ENCODE measurements around the gene HOXB4.

Gene HOXB4

DNA sequence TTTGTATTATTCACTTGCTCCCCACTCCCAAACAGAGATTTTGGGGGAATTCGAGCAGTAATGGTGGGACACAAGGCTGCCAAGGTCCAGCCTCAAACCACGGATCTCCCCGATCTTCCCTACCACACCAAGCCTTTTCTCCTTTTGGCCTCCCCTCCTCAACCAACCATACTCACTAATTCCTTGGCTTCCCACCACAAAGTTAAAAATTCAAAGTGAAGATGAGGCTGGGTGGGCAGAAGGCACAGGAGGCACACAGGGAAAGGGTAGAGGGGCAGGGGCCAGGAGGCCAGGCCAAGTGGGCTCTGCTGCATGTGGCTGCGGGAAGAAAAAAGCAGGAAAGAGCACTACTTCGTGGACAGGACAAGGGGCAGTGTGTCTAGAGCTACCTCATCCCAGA, 15.2 kb downstream of the HOXB4 start:
- H3K4me3 Mint-ChIP-seq = no peak overlapping the region
- H3K9me3 Mint-ChIP-seq = no peaks in the 10 kb centered on the region
- DNase-seq (ENCODE audit: low spot score) = no peak

DNA sequence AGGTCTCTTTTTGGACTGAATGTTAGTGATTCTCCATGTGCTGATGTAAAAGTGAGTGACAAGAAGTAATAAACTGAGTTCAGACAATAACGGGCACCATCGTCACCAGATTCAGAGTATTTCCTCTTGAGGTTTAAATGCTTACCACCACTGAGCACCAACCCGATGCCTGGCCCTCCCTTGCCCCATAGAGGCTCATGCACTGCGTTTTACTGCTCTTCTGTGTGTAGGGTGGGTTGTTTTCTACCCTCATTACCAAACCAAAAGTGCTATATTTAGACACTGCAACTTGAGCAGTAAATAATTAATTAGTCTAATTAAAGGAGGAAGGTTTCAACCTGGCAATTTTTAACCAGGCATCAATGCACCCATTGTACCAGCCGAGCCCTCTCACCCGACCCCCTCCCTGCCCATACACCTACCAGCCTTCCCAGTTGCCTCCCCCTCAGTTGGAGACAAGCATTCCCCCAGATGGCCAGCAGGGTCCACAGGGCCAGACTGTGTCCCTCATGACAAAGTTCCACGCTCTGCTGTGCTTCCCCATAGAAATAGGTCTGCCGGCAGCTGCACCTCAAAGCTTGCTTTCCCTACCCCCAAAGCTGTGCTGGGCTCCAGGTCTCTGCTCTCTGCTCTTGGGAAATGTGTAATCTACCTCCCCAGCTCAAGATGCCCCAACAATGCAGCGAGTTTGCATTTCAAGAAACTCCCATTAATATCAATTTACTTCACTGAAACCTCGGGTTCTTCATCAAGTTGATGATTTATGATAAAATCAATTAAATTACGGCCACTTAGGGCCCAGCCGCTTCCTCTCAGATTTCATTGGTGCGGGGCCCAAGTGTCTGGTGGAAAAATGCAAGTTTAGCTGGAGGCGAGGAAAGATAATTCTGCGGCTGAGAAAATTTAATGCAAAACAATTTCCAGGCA, 16.0 kb downstream of the HOXB4 start:
- no peaks in the 10 kb centered on the region for H3K9me3 Mint-ChIP-seq
- peaks cover 5% of the 10 kb centered on the region for H3K36me3 Mint-ChIP-seq (ENCODE audit: low read depth)
- no peak for DNase-seq (ENCODE audit: low spot score)
- H3K27ac Mint-ChIP-seq = no peak overlapping the region
- peaks cover 11% of the 10 kb centered on the region for H3K4me1 Mint-ChIP-seq (ENCODE audit: low read depth)
- H3K27me3 Mint-ChIP-seq (ENCODE audit: low read depth) = peaks cover 25% of the 10 kb centered on the region
- H3K4me3 Mint-ChIP-seq = no peak overlapping the region

More for the DNA sequence above, 15.2 kb downstream of the HOXB4 start:
- Mint-ChIP-seq H3K36me3 (ENCODE audit: low read depth) (peaks cover 5% of the 10 kb centered on the region), H3K27ac (no peak overlapping the region), H3K27me3 (ENCODE audit: low read depth) (peaks cover 23% of the 10 kb centered on the region), H3K4me1 (ENCODE audit: low read depth) (peaks cover 11% of the 10 kb centered on the region)

DNA sequence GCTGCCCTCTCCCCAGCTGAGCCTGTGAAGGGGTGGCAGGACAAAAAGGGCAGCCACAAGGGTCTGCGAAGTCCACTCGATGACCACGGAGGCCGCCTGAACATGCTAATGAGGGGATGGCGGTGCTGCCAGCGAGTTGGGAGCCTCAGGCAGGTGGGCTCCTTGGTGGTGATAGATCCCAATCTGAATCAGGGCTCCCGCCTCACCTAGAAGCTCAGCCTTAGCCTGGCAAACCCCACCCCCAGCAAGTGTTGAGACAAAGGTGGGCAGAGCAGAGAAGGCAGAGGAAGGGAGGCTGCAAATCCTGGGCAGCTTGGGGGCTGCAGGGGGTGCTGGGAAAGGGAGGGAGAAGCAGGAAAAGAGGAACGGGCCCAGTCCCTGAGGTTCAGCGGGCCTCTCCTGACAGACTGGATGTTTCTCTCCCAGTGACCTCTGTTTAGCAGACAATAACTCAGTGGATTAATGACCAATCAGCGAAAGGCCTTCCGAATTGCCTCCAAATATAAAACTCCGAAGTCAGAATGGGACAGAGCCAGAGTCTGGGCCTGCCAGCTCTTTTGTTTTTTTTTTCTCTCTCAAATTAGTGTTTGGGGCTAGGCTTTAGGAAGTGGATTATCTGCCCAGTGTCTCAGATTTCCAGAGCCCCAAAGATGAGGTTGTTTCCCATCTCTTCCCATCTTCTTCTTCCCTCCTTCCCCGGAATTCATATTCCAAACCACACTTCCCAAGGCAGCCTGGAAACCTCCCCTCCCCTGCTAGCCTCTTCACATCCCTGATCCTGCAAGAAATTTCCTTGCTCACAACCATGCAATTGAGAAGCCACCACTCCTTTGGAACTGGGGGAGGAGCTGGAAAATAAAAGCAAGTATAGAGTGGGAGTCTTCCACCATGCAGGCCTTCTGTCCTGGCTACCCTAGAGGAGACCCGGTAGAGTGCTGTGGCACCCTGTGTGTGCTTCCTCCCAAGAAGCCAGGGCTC, 18.0 kb downstream of the HOXB4 start:
- DNase-seq (ENCODE audit: low spot score) = no peak
- peaks cover 40% of the 10 kb centered on the region for H3K27me3 Mint-ChIP-seq (ENCODE audit: low read depth)
- H3K4me1 Mint-ChIP-seq (ENCODE audit: low read depth) = peaks cover 18% of the 10 kb centered on the region
- peaks cover 7% of the 10 kb centered on the region for H3K36me3 Mint-ChIP-seq (ENCODE audit: low read depth)
- H3K27ac Mint-ChIP-seq = no peak overlapping the region
- no peaks in the 10 kb centered on the region for H3K9me3 Mint-ChIP-seq
- H3K4me3 Mint-ChIP-seq = no peak overlapping the region

DNA sequence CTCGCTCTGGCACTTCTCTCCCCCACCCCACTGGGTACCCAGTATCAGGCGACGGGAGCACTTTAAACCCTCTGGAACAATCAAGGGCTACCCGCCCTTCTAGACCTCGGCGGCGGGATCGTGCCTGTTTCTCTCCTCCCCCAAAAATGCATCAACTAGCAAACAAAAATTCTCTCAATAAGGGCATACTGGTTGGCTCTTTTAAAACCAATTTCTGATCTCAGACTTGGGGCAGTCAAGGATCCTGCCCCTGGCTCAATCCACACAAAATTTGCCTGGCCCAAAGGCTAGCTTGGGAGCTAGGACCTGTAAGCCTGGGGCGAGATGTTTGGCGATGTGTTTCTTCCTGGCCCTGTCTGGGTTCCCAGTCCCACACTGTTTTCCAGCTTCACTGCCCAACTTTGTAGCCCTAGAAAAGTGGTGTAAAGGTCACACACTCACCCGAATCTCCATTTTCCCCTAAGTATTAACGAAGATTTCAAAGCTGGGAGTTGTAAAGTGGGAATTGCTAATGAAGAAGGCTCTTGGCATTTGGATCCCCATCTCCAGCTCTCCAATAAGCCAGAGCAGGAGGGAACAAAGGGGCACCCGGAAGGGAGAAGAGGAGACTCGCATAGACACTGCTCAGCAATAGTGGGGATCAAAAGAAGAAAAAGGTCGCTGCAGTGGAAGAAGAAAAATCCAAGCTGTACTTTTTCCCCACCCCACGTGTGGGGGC, 18.9 kb downstream of the HOXB4 start:
- Mint-ChIP-seq H3K36me3 (ENCODE audit: low read depth) (peaks cover 4% of the 10 kb centered on the region), H3K27me3 (ENCODE audit: low read depth) (peaks cover 41% of the 10 kb centered on the region), H3K4me3 (no peak overlapping the region), H3K9me3 (no peaks in the 10 kb centered on the region), H3K4me1 (ENCODE audit: low read depth) (peaks cover 20% of the 10 kb centered on the region), H3K27ac (no peak overlapping the region)
- no peak for DNase-seq (ENCODE audit: low spot score)

DNA sequence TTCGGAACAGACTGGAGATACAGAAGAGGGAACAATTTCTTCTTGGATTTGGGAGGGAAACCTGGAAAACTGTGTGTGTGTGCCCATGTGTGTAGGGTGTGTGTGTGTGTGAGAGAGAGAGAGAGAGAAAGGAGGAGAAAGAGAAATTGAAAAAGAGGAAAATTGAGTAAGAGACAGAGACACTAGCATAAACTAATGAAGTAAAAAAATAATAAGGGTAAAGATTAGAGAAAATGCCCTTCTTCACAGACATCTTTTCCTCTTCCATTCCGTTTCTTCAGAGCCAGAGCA, 19.4 kb downstream of the HOXB4 start:
- H3K4me3 Mint-ChIP-seq = no peak overlapping the region
- no peak for DNase-seq (ENCODE audit: low spot score)

DNA sequence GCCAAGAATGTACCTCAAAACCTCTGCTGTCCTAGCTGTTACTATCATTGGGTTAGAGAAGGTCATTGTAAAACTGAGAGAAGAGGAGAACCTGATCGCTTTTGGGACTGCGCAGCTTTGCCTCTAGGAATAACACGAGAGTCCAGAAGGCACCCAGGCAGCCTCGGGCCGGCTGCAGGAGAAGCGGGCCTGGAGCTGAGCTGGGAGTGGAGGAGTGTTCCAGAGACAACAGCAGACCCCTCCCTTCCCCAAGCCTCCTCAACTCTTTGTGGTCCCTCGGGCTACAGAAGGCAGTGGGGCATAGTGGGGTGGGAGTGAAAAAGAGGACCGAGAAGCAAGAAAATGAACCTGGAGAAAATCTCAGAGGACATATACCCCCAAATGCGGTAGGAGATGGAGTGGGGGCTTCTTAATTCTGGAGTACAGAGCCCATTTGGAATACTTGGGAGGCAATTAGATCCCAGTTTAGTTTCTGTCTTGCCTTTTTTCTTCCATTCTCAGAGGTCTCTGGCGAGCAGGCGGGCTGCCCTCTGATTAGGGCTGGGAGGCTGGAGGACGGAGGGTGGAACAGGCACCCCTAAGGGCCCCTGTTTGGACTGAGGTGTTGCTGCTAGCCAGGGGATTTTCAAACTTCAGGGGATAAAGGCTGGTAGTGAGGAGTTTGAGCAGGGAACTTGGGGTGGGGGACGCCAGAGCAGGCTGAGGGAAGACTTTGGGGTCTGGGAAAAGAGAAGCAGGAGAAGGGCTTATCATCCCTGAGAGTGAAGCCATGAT, 19.9 kb downstream of the HOXB4 start:
- peaks cover 36% of the 10 kb centered on the region for H3K27me3 Mint-ChIP-seq (ENCODE audit: low read depth)
- H3K4me3 Mint-ChIP-seq = no peak overlapping the region
- H3K27ac Mint-ChIP-seq = no peak overlapping the region
- no peak for DNase-seq (ENCODE audit: low spot score)
- peaks cover 8% of the 10 kb centered on the region for H3K36me3 Mint-ChIP-seq (ENCODE audit: low read depth)
- H3K9me3 Mint-ChIP-seq = no peaks in the 10 kb centered on the region
- H3K4me1 Mint-ChIP-seq (ENCODE audit: low read depth) = peaks cover 20% of the 10 kb centered on the region

More for the DNA sequence above, 19.4 kb downstream of the HOXB4 start:
- Mint-ChIP-seq H3K27ac (no peak overlapping the region), H3K4me1 (ENCODE audit: low read depth) (peaks cover 20% of the 10 kb centered on the region), H3K9me3 (no peaks in the 10 kb centered on the region), H3K27me3 (ENCODE audit: low read depth) (peaks cover 41% of the 10 kb centered on the region), H3K36me3 (ENCODE audit: low read depth) (peaks cover 4% of the 10 kb centered on the region)

DNA sequence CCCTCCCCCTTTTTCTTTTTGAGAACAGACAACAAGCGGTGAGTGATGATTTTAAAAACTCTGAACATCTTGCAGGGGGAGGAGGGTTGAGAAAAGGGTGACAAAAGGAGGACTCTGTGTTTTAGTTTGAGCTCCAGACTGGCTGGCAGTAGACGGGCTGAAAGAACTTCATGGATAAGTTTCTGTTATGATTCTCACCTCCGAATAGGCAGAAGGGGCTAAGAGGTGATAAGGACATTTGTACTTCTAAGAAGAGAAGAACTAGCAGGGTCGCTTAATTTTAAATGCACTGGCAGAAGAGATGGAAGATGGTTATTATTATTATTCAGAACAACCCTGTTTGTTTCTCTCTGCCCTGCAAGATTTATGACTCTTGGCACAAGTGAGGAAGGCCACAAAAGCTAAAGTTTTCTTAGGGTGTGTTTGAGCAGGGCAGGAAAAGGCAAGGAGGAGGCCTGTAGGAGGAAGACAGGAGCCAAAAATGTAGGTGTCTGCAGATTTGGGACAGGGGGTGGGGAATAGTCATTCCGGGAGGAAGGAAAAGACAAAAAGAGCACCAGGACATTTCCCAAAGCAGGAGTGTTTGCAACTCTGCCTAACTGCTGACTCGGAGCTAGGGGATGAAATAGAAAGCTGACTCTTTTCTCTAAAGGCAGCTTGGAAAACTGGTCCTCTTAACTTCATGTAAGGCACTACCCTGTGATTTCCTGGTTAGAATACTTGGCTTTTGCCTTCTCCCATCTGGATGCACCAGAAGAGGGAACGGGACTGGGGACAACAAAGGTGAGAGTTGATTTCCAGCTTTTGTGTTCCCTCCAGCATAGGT, 21.4 kb downstream of the HOXB4 start:
- Mint-ChIP-seq H3K27me3 (ENCODE audit: low read depth) (peaks cover 33% of the 10 kb centered on the region), H3K9me3 (no peaks in the 10 kb centered on the region), H3K36me3 (ENCODE audit: low read depth) (peaks cover 10% of the 10 kb centered on the region), H3K4me3 (no peak overlapping the region), H3K4me1 (ENCODE audit: low read depth) (peaks cover 16% of the 10 kb centered on the region), H3K27ac (no peak overlapping the region)
- no peak for DNase-seq (ENCODE audit: low spot score)

DNA sequence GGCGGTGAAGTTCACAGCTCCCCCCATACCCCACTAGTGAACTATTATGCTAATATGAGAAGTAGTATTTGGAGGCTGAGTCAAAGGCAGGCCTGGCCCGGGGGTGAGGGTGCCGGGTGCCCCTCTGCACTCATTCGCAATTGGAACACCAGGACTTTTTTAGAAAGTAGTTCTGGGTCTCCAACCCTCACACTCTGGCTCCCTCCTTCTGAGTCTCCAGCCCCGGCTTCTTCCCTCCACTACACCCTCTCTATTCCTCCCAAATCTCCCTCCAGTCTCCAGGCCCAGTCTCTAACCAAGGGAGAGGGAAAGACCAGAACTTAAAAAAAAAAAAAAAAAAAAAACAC, 21.9 kb downstream of the HOXB4 start:
- H3K9me3 Mint-ChIP-seq = no peaks in the 10 kb centered on the region
- H3K27ac Mint-ChIP-seq = no peak overlapping the region
- H3K4me3 Mint-ChIP-seq = no peak overlapping the region
- DNase-seq (ENCODE audit: low spot score) = no peak
- peaks cover 8% of the 10 kb centered on the region for H3K36me3 Mint-ChIP-seq (ENCODE audit: low read depth)
- H3K4me1 Mint-ChIP-seq (ENCODE audit: low read depth) = peaks cover 13% of the 10 kb centered on the region
- peaks cover 32% of the 10 kb centered on the region for H3K27me3 Mint-ChIP-seq (ENCODE audit: low read depth)

DNA sequence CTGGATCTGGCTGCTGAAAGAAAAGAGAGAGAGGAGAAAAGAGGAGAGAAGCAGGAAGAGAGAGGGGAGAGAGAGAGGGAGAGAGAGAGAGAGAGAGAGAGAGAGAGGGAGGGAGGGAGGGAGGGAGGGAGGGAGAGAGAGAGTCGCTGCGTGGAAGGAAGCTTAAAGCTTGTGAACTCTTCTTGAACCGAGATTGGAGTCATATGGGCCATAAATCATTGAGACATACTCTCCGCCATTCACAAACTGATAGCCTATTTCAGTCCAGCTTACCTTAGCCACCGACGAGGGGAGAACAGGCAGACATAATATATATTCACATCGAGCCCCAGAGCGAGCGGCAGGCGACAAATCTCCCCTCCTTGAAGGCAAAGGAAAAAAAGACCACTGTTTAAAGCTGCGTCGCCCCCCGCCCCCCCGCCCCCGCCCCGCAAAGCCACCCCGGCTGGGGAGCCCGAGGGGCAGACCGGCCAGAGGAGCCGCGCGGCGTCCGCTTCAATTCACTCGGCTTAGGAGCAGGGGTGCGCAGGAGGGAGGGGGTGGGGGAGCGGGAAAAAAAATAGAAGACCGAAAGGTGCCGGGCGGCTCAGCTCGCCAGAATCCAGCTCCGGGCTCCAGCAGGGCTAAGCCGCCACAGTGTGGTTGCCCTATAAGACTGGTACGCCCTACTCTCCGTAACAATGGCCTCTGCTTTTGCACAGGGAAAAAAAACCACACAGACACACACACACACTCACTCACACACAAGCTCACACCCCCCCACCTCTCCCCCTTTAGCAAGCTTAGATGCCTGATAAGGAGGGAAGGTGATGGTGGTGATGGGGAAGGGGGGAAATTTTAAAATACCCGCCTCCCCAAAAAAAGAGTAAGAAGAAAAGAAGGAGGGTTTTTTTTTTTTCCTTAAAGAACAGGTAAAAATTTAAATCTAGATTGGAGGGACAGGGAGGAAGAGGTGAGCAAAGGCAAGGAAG, 22.6 kb downstream of the HOXB4 start:
- Mint-ChIP-seq H3K27me3 (ENCODE audit: low read depth) (peaks cover 31% of the 10 kb centered on the region), H3K4me3 (peak overlapping the region; percentile 83), H3K36me3 (ENCODE audit: low read depth) (peaks cover 8% of the 10 kb centered on the region), H3K27ac (peak overlapping the region; percentile 75), H3K9me3 (no peaks in the 10 kb centered on the region), H3K4me1 (ENCODE audit: low read depth) (peaks cover 10% of the 10 kb centered on the region)
- no peak for DNase-seq (ENCODE audit: low spot score)

DNA sequence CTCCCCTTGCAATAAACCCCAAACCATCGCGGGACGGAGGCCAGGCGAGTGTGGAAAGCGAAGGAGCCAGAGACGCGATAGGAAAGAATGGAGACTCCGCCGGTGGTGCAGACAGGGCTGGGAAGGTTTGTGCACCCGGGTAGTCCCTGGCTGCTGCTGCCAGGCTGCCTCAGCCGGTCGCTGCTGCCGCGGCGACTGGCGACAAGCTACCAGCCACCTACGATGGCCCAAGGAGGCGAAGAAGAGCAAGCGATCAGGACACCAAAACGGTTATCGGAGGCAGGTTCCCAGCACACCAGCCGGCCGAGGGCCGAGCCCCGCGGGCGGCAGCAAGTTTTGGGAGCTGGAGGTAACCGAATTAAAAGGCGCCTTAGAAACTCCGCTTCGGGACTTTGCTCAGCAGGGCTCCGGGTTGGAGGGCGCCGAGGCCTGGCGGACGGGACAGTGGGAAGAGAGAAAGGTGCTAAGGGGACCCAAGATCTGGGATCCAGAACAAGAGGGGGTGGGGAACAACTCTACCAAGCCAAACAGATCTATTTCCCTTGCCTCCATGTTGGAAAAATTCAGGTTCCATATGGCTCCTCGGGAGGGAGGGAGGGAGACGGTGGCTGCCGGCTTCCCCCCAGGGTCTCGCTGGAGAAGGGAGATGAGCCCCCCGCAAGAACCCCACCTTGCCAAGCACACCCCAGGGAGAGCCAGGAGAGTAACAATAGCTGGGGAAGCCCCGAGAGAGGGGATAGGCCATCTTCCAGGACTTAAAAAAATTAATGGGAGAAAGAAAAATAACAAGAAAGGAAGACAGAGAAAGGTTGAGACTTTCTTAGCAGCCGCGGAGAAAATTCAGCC, 23.5 kb downstream of the HOXB4 start:
- H3K9me3 Mint-ChIP-seq = no peaks in the 10 kb centered on the region
- peaks cover 31% of the 10 kb centered on the region for H3K27me3 Mint-ChIP-seq (ENCODE audit: low read depth)
- H3K36me3 Mint-ChIP-seq (ENCODE audit: low read depth) = peaks cover 12% of the 10 kb centered on the region
- peak overlapping the region; percentile 83 for H3K4me3 Mint-ChIP-seq
- no peak for DNase-seq (ENCODE audit: low spot score)
- peaks cover 10% of the 10 kb centered on the region for H3K4me1 Mint-ChIP-seq (ENCODE audit: low read depth)
- H3K27ac Mint-ChIP-seq = peak overlapping the region; percentile 7

DNA sequence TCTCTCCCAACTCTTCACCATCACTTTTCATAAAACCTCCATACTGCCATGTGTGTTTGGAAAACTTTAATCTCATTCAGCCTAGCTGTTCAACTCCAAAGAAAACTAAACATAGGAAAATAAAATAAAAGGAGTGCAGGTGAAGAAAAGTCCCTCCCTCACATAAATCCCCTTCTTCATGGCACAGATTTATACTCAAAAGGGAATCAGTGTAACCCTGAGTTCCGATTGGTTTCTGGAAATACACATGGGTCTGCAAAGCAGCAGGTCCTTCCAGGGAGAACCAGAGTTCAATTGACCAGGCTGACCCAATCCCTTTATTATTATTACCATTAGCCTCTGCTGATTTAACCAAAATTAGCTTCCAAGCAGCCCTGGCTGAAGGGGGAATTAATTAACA, 24.3 kb downstream of the HOXB4 start:
- peaks cover 28% of the 10 kb centered on the region for H3K27me3 Mint-ChIP-seq (ENCODE audit: low read depth)
- no peaks in the 10 kb centered on the region for H3K9me3 Mint-ChIP-seq
- peaks cover 12% of the 10 kb centered on the region for H3K4me1 Mint-ChIP-seq (ENCODE audit: low read depth)
- no peak overlapping the region for H3K27ac Mint-ChIP-seq
- peaks cover 16% of the 10 kb centered on the region for H3K36me3 Mint-ChIP-seq (ENCODE audit: low read depth)
- no peak for DNase-seq (ENCODE audit: low spot score)
- H3K4me3 Mint-ChIP-seq = no peak overlapping the region
